Adrenal gland (tissue), 5 donors: ENCODE results near the gene PTPN20.

Experiments used
- POLR2A ChIP-seq, 2 donors: fragments of 450-650 bp; IDR thresholded peaks; one replicate each; pipeline ENCODE4 v1.6.1; 2017; ENCODE audit warnings: antibody characterized with exemption in 2 of 2, mild to moderate bottlenecking in 2 of 2, moderate library complexity in 1 of 2
- TF ChIP-seq, protein P1 (sequence below), 6 experiments: fragments of 450-650 bp in 4 of 6; fragments of 200-600 bp in 2 of 6; sonication (generic) in 1 of 6; IDR thresholded peaks; 1 replicate in 5 of 6; 2 replicates in 1 of 6; pipeline versions ENCODE4 v1.5.1 to v1.8.0; 2016 to 2021; ENCODE audit warnings: antibody characterized with exemption in 6 of 6, mild to moderate bottlenecking in 2 of 6, moderate library complexity in 1 of 6
- donor health status: DM: no; HTN: no; CAD: no.

DNA sequence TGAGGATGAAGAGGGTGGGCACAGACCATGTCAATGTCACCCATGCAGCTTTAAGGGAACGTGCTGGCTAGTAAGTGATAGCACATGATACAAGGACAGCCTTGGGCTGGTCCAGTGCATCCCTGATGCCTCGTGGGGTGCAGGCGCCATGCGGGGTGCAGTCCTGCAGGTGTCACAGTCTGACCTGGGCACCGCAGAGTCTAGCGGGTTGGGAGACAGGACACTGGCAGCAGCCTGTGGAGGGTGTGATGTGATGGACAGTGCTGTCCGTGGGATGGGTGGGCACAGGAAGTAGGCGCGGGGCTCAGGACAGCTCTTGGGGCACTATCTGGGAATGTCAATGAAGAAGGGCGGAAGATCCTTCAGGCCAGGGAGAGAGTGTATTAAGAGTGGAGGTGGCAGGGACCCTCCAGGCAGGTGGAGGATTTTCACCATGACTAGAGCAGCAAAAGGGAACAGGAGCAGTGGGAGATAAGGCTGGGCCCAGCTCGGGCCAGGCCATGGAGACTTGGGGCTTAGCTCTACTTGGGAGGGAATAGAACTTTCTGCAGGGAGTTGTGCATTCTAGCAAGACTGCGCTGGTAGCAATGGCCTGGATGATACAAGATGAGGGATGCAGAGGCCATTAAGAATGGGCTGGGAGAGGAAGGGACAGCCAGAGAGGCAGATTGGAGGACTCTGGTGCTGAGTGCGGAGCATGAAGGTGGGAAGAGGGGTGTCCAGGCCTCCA is 122.5 kb downstream of the PTPN20 start:
- TF ChIP-seq, protein P1, sequence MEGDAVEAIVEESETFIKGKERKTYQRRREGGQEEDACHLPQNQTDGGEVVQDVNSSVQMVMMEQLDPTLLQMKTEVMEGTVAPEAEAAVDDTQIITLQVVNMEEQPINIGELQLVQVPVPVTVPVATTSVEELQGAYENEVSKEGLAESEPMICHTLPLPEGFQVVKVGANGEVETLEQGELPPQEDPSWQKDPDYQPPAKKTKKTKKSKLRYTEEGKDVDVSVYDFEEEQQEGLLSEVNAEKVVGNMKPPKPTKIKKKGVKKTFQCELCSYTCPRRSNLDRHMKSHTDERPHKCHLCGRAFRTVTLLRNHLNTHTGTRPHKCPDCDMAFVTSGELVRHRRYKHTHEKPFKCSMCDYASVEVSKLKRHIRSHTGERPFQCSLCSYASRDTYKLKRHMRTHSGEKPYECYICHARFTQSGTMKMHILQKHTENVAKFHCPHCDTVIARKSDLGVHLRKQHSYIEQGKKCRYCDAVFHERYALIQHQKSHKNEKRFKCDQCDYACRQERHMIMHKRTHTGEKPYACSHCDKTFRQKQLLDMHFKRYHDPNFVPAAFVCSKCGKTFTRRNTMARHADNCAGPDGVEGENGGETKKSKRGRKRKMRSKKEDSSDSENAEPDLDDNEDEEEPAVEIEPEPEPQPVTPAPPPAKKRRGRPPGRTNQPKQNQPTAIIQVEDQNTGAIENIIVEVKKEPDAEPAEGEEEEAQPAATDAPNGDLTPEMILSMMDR (IDR thresholded peaks at IDR 0.05), result no peak
- TF ChIP-seq POLR2A (IDR thresholded peaks at IDR 0.05), result no peak
